ENCODE results near the gene SAMD4A. TPM values are rescaled to one million over a fixed set of nuclear protein-coding genes. Genes with fewer than 3 reads are reported as not detected.

SAMD4A gene
- 14.4 and 23.0 TPM in 2 replicates for total RNA-seq (ENCODE audit: low replicate concordance)
- long read RNA-seq, partial matches to known transcripts = 0 of 8 reads
- long read RNA-seq, other reads (novel, unspliced or antisense) = 8 of 8 reads

DNA sequence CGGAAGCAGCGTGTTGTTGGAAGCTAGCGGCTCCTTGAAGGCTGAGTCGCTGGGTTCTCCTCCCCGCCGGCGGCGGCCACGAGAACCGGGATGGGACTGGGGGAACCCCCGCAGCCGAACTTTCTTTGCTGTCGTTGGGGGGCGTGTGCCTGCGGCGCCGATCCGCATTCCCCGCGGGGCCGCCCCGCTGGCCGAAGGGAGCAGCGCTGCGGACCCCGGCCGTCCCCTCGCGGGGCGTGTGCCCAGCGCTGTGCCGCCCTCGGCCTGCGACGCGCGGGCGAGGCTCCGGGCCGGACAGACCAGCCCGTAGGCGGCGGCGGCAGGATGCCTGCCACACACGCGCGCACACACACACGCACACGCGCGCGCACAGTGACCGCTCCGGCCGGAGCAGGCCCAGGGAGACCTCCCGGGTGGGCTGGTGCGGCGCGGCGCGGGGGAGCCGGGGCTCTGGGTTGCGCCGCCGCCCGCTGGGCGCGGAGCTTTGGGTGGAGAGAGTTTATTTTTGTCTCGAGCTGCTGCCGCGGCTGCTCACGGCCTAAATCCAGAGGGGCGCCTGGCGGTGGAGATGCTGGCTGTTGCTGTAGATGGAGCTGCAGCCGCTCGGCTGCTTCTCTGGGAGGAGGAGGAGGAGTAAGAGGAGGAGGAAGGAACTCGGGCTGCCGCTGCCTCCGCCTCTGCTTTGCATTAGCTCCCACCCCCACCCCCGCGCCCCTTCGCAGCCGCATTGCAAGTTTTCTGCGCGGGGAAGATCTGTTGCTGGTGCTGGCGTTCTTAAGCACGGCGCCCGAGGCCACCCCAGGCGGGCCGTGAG lies at the start of gene SAMD4A:
SAMD4A (plus strand) TSS at position 719 of the 814 bp plus-strand sequence. CDS start 789 bp downstream, outside the sequence.
- Mint-ChIP-seq H3K9me3 (no peaks in the 10 kb centered on the region), H3K27me3 (peaks cover 13% of the 10 kb centered on the region), H3K4me3 (peak within 1 kb of the TSS; percentile 98), H3K36me3 (peaks cover 4% of the 10 kb centered on the region), H3K27ac (peak within 1 kb of the TSS; percentile 96), H3K4me1 (ENCODE audit: unreplicated experiment) (peaks cover 21% of the 10 kb centered on the region)
- TF ChIP-seq, protein P1, sequence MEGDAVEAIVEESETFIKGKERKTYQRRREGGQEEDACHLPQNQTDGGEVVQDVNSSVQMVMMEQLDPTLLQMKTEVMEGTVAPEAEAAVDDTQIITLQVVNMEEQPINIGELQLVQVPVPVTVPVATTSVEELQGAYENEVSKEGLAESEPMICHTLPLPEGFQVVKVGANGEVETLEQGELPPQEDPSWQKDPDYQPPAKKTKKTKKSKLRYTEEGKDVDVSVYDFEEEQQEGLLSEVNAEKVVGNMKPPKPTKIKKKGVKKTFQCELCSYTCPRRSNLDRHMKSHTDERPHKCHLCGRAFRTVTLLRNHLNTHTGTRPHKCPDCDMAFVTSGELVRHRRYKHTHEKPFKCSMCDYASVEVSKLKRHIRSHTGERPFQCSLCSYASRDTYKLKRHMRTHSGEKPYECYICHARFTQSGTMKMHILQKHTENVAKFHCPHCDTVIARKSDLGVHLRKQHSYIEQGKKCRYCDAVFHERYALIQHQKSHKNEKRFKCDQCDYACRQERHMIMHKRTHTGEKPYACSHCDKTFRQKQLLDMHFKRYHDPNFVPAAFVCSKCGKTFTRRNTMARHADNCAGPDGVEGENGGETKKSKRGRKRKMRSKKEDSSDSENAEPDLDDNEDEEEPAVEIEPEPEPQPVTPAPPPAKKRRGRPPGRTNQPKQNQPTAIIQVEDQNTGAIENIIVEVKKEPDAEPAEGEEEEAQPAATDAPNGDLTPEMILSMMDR (conservative IDR thresholded peaks at IDR 0.05) = peak; percentile 66
- peak; percentile 79 for DNase-seq (ENCODE audit: extremely low spot score, unreplicated experiment)

GRCh38 chr14:54524410-54524809 lies 42.5 kb upstream of the SAMD4A start:
- H3K27ac Mint-ChIP-seq = no peak overlapping the region
- no peaks in the 10 kb centered on the region for H3K4me1 Mint-ChIP-seq (ENCODE audit: unreplicated experiment)
- no peaks in the 10 kb centered on the region for H3K9me3 Mint-ChIP-seq
- H3K27me3 Mint-ChIP-seq = no peaks in the 10 kb centered on the region
- peaks cover 13% of the 10 kb centered on the region for H3K36me3 Mint-ChIP-seq
- H3K4me3 Mint-ChIP-seq = no peak overlapping the region
- no peak for DNase-seq (ENCODE audit: extremely low spot score, unreplicated experiment)
- TF ChIP-seq, protein P1 (conservative IDR thresholded peaks at IDR 0.05) = no peak

- no peaks in the 10 kb centered on the region for H3K27me3 Mint-ChIP-seq
- H3K9me3 Mint-ChIP-seq = no peaks in the 10 kb centered on the region
- H3K4me1 Mint-ChIP-seq (ENCODE audit: unreplicated experiment) = no peaks in the 10 kb centered on the region
- H3K27ac Mint-ChIP-seq = no peak overlapping the region
- H3K36me3 Mint-ChIP-seq = no peaks in the 10 kb centered on the region
- TF ChIP-seq, protein P1 (conservative IDR thresholded peaks at IDR 0.05) = no peak
- DNase-seq (ENCODE audit: extremely low spot score, unreplicated experiment) = no peak
- H3K4me3 Mint-ChIP-seq = no peak overlapping the region
These were observed 38.0 kb upstream of the SAMD4A start for GRCh38 chr14:54528973-54529372.

DNA sequence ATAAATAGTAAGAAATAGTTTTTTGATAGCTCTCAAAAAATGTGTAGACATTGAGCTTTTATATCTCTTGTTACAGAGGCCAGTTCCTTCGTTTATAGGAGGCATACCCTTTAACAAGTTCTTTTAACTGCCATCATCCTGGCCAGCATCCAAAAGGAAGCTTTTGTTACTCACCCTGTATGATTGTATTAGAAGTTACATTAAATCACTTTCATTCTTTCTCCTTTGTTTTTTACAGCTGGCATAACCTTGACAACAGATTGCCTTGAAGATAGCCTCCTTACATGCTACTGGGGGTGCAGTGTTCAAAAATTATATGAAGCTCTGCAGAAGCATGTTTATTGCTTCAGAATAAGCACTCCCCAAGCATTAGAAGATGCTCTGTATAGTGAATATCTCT lies 37.1 kb upstream of the SAMD4A start:
- no peak for DNase-seq (ENCODE audit: extremely low spot score, unreplicated experiment)
- no peaks in the 10 kb centered on the region for H3K27me3 Mint-ChIP-seq
- H3K27ac Mint-ChIP-seq = no peak overlapping the region
- peaks cover 3% of the 10 kb centered on the region for H3K36me3 Mint-ChIP-seq
- H3K4me1 Mint-ChIP-seq (ENCODE audit: unreplicated experiment) = no peaks in the 10 kb centered on the region
- H3K4me3 Mint-ChIP-seq = no peak overlapping the region
- TF ChIP-seq, protein P1 (conservative IDR thresholded peaks at IDR 0.05) = no peak
- H3K9me3 Mint-ChIP-seq = no peaks in the 10 kb centered on the region

- Mint-ChIP-seq H3K36me3 (peaks cover 11% of the 10 kb centered on the region), H3K27ac (no peak overlapping the region), H3K9me3 (no peaks in the 10 kb centered on the region), H3K27me3 (no peaks in the 10 kb centered on the region), H3K4me3 (no peak overlapping the region), H3K4me1 (ENCODE audit: unreplicated experiment) (no peaks in the 10 kb centered on the region)
- TF ChIP-seq, protein P1 (conservative IDR thresholded peaks at IDR 0.05) = no peak
- no peak for DNase-seq (ENCODE audit: extremely low spot score, unreplicated experiment)
These were observed 34.6 kb upstream of the SAMD4A start for GRCh38 chr14:54532111-54533012.
